Kidney (tissue), 14 donors: ENCODE results near the gene GALNT3. TPM values are rescaled to one million over a fixed set of nuclear protein-coding genes. Genes with fewer than 3 reads are reported as not detected.

Experiments used
- DNase-seq, 5 donors: peaks; one replicate each; pipeline ENCODE4 v3.0.0-alpha.2; 2013 to 2020
- FAIRE-seq: peaks from 2 replicates; lab custom pipeline; 2012; peaks lifted over from hg19 to GRCh38; lab: Jason Lieb, UNC
- H3K27ac ChIP-seq, 2 donors: one replicate each; pipeline ENCODE4 v1.7.0; 2013; ENCODE audit warnings: low read depth in 2 of 2, low read length in 2 of 2, inconsistent platforms in 1 of 2
- H3K27me3 ChIP-seq: one replicate; pipeline ENCODE4 v1.7.1; 2013; ENCODE audit warnings: low read length, inconsistent platforms; ENCODE audit not compliant: control insufficient read depth, insufficient read depth
- H3K36me3 ChIP-seq, 3 donors: one replicate each; pipeline versions ENCODE4 v1.7.0 to v1.7.1; 2013; ENCODE audit warnings: low read length in 3 of 3, control low read depth in 1 of 3, inconsistent platforms in 1 of 3; ENCODE audit not compliant: insufficient read depth in 3 of 3, control insufficient read depth in 2 of 3
- H3K4me1 ChIP-seq, 3 donors: one replicate each; pipeline versions ENCODE4 v1.7.0 to v1.7.1; 2013; ENCODE audit warnings: low read length in 3 of 3, inconsistent platforms in 1 of 3, low read depth in 1 of 3; ENCODE audit not compliant: control insufficient read depth in 2 of 3, insufficient read depth in 2 of 3
- H3K4me3 ChIP-seq, 3 donors: one replicate each; pipeline versions ENCODE4 v1.7.0 to v1.8.1; 2013; ENCODE audit warnings: low read length in 3 of 3, control low read depth in 1 of 3, inconsistent platforms in 1 of 3
- H3K9ac ChIP-seq, 3 donors: one replicate each; pipeline versions ENCODE4 v1.7.0 to v1.7.1; 2013; ENCODE audit warnings: low read length in 3 of 3, control low read depth in 1 of 3, inconsistent platforms in 1 of 3
- H3K9me3 ChIP-seq, 3 donors: one replicate each; pipeline versions ENCODE4 v1.7.0 to v1.7.1; 2013; ENCODE audit warnings: low read length in 3 of 3, control low read depth in 1 of 3, inconsistent platforms in 1 of 3; ENCODE audit not compliant: control insufficient read depth in 2 of 3, insufficient read depth in 1 of 3
- intact Hi-C: fragments of 100-400 bp; cut with DNase I; formaldehyde crosslinking; loops from one replicate; pipeline ENCODE4 v1.11.1; 2022
- polyA plus RNA-seq: library from polyadenylated mRNA; stranded (reverse); fragments of 350-450 nt; fragmentation: Illumina TruSeq; extraction: RNeasy Lipid Tissue Mini Kit (QIAGEN cat#74804); gene quantifications from one replicate; pipeline ENCODE4 v1.2.3, GENCODE V29; 2014; ENCODE audit warnings: low read depth, low replicate concordance; ENCODE audit not compliant: insufficient read depth
- total RNA-seq: library from RNA; stranded (reverse); fragmentation: NEBNext Ultra II Directional; extraction: Animal tissue kit (Norgen Biotek cat#: 25700); gene quantifications from one replicate; pipeline ENCODE4 v1.2.1, GENCODE V29; 2021
- TF ChIP-seq, protein P1 (sequence below): IDR thresholded peaks from 3 replicates; pipeline ENCODE4 v1.5.1; 2012; ENCODE audit warnings: mild to moderate bottlenecking, moderate library complexity, borderline replicate concordance; ENCODE audit not compliant: insufficient read depth; ENCODE audit errors: extremely low read depth
- donor health status: control.
- donor health status: control.
- donor health status: control.
- donor health status: control.
- donor health status: control.
- donor health status: DM: yes; HTN: yes; CAD: no.
- donor health status: Normal renal cell carcinoma (clear cell type).

GALNT3 gene
- total and polyA plus RNA-seq, 2 donors from 2014 or later = 8.8 to 38.6 TPM

GRCh38 chr2:165778187-165778556, 15.9 kb downstream of the GALNT3 start:
- Histone ChIP-seq H3K4me1 (no peaks in the 10 kb centered on the region), H3K27me3 (no peaks in the 10 kb centered on the region), H3K9me3 (peaks cover 0 to 6% (median 0%) of the 10 kb centered on the region in 3 donors), H3K9ac (no peak overlapping the region), H3K4me3 (no peak overlapping the region), H3K36me3 (no peaks in the 10 kb centered on the region), H3K27ac (no peak overlapping the region)
- FAIRE-seq = no peak
- TF ChIP-seq, protein P1, sequence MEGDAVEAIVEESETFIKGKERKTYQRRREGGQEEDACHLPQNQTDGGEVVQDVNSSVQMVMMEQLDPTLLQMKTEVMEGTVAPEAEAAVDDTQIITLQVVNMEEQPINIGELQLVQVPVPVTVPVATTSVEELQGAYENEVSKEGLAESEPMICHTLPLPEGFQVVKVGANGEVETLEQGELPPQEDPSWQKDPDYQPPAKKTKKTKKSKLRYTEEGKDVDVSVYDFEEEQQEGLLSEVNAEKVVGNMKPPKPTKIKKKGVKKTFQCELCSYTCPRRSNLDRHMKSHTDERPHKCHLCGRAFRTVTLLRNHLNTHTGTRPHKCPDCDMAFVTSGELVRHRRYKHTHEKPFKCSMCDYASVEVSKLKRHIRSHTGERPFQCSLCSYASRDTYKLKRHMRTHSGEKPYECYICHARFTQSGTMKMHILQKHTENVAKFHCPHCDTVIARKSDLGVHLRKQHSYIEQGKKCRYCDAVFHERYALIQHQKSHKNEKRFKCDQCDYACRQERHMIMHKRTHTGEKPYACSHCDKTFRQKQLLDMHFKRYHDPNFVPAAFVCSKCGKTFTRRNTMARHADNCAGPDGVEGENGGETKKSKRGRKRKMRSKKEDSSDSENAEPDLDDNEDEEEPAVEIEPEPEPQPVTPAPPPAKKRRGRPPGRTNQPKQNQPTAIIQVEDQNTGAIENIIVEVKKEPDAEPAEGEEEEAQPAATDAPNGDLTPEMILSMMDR = no peak
- DNase-seq = no peak
- intact Hi-C loops = no loop called here

DNA sequence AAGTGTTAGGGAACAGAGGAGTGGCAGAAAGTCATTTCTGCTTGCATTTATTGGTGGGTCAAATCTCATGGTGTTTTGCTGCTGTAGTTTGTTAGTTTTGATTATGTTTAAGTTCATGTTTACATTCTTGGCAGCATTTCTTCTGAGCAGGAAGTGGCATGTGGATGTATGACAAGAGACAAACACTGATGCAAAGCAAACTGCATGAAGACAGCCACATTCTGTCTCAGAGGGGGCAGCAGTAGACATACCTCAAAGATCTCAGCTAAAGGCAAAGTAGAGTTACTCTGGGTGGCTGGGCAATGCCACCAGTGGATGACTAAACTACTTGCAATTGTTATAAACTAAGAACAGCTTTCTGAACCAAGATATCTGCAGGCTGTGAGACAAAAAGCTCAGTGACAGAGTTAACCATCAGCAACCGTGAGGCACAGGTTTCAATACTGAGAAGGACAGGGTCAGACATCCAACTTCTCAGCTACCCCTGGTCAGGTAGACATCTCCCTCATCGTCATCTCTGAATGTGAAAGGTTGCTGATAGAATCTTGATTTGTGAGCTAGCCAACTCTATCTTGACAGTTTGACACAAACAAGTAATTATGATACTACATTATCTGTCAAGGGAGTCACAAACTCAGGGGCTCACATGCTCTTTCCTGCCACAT, 16.4 kb downstream of the GALNT3 start:
- H3K27ac ChIP-seq = no peak overlapping the region
- no peak overlapping the region for H3K4me3 ChIP-seq
- H3K9me3 ChIP-seq = peaks cover 0 to 6% (median 0%) of the 10 kb centered on the region in 3 donors
- no peaks in the 10 kb centered on the region for H3K36me3 ChIP-seq
- no peak overlapping the region for H3K9ac ChIP-seq
- intact Hi-C loops = no loop called here
- no peak for FAIRE-seq
- H3K4me1 ChIP-seq = no peaks in the 10 kb centered on the region
- TF ChIP-seq, protein P1 = no peak
- DNase-seq = no peak
- H3K27me3 ChIP-seq = no peaks in the 10 kb centered on the region

DNA sequence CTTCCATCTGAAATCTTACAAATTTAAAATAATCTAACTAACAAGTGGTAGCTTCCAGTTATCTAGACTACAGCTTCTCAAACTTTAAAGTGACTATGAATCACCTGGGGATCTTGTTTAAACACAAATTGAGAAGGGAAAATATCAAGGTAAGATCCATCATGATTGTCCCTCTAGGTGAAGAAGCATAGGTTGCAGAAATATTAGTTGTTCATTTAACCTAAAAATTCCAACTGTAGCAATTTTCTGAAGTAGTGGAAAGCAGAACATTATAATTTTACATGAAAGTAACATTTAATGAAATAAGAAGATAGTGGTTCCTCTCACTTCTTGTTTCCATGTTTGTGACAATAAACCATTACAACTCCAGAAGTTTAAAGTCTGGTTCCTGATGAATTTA, 17.3 kb downstream of the GALNT3 start:
- Histone ChIP-seq H3K4me1 (no peaks in the 10 kb centered on the region), H3K9me3 (peaks cover 0 to 6% (median 0%) of the 10 kb centered on the region in 3 donors), H3K4me3 (no peak overlapping the region), H3K36me3 (no peaks in the 10 kb centered on the region), H3K27me3 (no peaks in the 10 kb centered on the region), H3K27ac (no peak overlapping the region), H3K9ac (no peak overlapping the region)
- intact Hi-C loops = no loop called here
- DNase-seq (no peak), FAIRE-seq (no peak)
- TF ChIP-seq, protein P1 = no peak
